Nephron progenitor cell (in vitro differentiated cells): ENCODE results near the gene SERTAD3.
"Not testable (repeated sequence)": the region's sequence is repeated elsewhere in the genome, so short reads cannot be mapped to it uniquely, and the experiment has no call there.

ENCODE experiments used
- DNase-seq: peaks from one replicate; pipeline ENCODE4 v3.0.0; 2021
- H3K27ac Mint-ChIP-seq: 2 replicates; pipeline ENCODE4 v1.8.0; 2021; ENCODE audit warnings: mild to moderate bottlenecking, moderate library complexity, mixed read lengths
- H3K27me3 Mint-ChIP-seq: 2 replicates; pipeline ENCODE4 v1.8.0; 2021; ENCODE audit warnings: mild to moderate bottlenecking, low read depth, mixed read lengths; ENCODE audit not compliant: poor library complexity
- H3K36me3 Mint-ChIP-seq: 2 replicates; pipeline ENCODE4 v1.8.0; 2021; ENCODE audit warnings: low read depth, mixed read lengths
- H3K4me1 Mint-ChIP-seq: 2 replicates; pipeline ENCODE4 v1.8.0; 2021; ENCODE audit warnings: mixed read lengths
- H3K4me3 Mint-ChIP-seq: 2 replicates; pipeline ENCODE4 v1.8.0; 2021; ENCODE audit warnings: mild to moderate bottlenecking, moderate library complexity, mixed read lengths
- H3K9me3 Mint-ChIP-seq: 2 replicates; pipeline ENCODE4 v1.8.0; 2021; ENCODE audit warnings: mild to moderate bottlenecking, moderate library complexity, mixed read lengths
- TF ChIP-seq, protein P1 (sequence below): fragments of 200-600 bp; sonication (generic); IDR thresholded peaks from 2 replicates; pipeline ENCODE4 v1.5.0; 2021; ENCODE audit warnings: antibody characterized with exemption

Gene SERTAD3

DNA sequence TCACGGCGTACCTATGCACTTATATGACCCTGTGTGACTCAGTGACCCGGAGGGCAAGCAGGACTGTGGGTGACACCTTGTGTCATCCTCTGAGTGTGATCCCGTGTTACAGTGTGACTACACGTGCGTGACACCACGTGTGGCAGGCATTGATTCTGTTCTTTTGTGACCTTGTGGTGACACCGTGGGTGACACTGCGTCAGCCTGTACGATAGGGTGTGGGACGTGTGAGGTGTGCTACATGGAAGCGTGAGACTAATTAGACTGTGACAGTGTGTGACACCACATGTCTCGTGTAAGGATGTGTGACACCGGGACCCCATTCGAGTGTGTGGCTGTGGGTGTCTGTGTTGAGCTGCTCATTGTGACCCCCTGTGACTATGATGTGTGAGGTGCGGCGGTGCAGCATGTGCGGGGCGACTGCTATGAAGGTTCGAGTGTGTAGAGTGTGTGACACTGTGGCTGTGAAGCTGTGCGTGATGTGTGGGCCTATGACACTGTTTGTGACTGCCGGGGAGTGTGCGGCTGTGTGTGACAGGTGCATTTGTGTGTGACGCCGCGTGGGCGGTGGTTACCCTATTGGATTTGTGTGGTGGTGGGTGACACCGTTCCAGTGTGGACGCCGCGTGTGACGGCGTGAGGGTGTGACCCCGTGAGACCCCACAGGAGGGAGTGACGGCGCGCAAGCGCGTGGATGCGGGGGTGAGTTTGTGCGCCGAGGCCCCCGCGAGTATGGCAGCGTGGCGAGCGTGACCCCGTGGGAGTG is 22.3 kb upstream of the SERTAD3 start:
- Mint-ChIP-seq H3K27me3 (peaks cover 55% of the 10 kb centered on the region), H3K9me3 (no peaks in the 10 kb centered on the region)

DNA sequence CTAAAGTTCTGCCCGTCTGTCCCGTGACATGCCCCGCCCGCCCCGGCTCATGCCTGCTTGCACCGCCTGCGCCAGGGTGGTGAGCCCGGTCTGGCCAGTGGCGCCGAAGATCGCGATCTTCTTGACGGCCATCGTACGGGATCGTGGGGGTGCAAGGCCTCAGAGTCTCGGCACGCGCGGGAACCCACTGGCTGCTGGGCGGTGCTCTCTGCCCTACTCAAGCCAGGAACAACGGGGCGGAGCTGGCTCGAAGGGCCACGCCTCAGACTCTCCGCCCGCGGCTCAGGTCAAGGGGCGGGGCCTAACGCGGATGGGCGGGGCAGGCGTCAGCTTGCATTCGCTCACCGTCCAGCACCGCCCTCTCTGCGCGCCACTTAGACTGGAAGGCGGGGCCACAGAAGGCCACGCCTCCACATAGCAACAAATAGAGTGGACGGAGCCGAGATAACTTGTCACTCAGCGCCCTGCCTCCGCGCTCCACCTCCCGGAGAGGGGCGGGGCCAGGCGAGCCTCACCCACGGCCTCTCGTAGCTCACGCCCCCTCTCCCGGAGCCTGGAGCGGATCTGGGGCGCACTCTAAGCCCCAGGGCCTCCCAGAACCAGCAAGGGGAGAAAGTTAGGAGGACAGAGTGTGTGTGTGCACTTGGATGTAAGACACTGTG is 21.6 kb upstream of the SERTAD3 start, which contains the start of gene BLVRB:
TSS of gene BLVRB (minus strand) at position 189 of the 662 bp plus-strand sequence. CDS start at position 132, 57 bp downstream.
- peaks cover 22% of the 10 kb centered on the region for H3K4me1 Mint-ChIP-seq
- TF ChIP-seq, protein P1, sequence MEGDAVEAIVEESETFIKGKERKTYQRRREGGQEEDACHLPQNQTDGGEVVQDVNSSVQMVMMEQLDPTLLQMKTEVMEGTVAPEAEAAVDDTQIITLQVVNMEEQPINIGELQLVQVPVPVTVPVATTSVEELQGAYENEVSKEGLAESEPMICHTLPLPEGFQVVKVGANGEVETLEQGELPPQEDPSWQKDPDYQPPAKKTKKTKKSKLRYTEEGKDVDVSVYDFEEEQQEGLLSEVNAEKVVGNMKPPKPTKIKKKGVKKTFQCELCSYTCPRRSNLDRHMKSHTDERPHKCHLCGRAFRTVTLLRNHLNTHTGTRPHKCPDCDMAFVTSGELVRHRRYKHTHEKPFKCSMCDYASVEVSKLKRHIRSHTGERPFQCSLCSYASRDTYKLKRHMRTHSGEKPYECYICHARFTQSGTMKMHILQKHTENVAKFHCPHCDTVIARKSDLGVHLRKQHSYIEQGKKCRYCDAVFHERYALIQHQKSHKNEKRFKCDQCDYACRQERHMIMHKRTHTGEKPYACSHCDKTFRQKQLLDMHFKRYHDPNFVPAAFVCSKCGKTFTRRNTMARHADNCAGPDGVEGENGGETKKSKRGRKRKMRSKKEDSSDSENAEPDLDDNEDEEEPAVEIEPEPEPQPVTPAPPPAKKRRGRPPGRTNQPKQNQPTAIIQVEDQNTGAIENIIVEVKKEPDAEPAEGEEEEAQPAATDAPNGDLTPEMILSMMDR = no peak
- H3K4me3 Mint-ChIP-seq = peak within 1 kb of the TSS; percentile 83
- no peaks in the 10 kb centered on the region for H3K36me3 Mint-ChIP-seq
- H3K9me3 Mint-ChIP-seq = no peaks in the 10 kb centered on the region
- DNase-seq = peak; percentile 100
- no peak within 1 kb of the TSS for H3K27ac Mint-ChIP-seq
- peaks cover 52% of the 10 kb centered on the region for H3K27me3 Mint-ChIP-seq

More for the DNA sequence above, 22.3 kb upstream of the SERTAD3 start:
- H3K4me1 Mint-ChIP-seq = peaks cover 22% of the 10 kb centered on the region
- peak overlapping the region; percentile 83 for H3K4me3 Mint-ChIP-seq
- TF ChIP-seq, protein P1 = no peak
- no peak overlapping the region for H3K27ac Mint-ChIP-seq
- DNase-seq = peak; percentile 37
- no peaks in the 10 kb centered on the region for H3K36me3 Mint-ChIP-seq

DNA sequence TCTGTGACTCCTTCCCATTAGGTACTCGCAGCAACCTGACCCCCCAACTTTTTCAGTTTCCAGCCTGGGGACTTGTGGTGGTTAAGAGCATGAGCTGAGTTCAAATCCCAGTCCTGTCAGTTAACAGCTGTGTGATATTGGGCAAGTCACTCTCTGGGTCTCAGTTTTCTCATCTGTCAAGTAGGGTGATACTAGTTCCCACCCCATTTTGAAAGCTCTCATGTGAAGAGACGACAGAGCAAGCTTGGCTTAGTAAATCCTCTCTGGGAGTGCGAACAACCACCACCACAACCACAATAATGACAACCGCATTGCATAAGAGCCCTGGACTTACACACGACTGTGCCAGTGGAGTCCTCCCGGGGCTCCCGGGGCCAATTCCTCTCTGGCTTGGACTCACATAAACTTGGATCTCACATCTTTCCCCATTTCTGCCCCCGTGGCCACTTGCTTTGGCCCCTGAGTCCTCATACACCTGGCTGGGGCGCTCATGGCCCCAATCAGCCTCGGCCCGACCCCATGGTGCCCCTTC is 21.0 kb upstream of the SERTAD3 start:
- TF ChIP-seq, protein P1 = no peak
- Mint-ChIP-seq H3K27me3 (peaks cover 46% of the 10 kb centered on the region), H3K27ac (no peak overlapping the region), H3K4me1 (peaks cover 22% of the 10 kb centered on the region), H3K4me3 (peak overlapping the region; percentile 83), H3K36me3 (no peaks in the 10 kb centered on the region), H3K9me3 (no peaks in the 10 kb centered on the region)
- no peak for DNase-seq

DNA sequence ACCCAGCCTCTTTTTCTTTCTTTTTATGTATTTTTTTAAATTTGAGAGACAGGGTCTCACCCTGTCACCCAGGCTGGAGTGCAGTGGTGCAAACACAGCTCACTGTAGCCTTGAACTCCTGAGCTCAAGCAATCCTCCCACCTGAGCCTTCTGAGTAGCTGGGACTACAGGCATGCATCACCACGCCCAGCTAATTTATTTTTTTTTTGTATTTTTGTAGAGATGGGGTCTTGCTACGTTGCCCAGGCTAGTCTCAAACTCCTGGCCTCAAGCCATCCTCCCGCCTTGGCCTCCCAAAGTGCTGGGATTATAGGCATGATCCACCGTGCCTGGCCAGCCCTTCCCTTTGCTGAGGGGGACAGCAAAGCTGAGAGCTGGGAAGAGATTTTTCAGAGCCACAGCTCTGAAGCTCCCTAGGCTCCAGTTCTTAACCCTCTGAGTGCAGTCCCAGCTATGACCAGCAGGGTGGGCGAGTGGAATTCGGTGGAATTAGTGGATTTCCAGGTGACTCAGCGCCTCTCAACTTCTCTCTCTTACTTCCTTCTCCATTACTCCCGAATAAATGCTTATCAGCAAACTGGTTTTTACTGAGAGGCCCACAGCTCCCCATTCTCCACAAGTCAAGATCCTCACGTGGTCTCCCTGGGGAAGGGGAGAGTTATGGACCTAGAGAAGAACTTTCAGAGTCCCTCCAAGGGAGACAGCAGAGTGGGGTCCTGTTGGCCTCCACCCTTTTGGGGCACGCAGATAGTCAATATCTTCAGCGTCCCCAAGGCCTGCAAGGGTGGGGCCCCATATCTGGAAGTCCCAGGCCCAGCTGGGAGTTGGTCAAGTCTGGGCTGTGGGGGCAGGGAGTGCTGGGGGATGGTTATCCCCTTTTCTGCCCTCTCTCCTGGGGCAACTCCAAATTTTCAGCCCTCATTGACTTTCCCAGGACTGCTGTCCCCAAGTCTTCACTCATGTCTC is 20.2 kb upstream of the SERTAD3 start:
- Mint-ChIP-seq H3K27ac (no peak overlapping the region), H3K4me3 (peak overlapping the region; percentile 66), H3K9me3 (no peaks in the 10 kb centered on the region), H3K4me1 (peaks cover 22% of the 10 kb centered on the region), H3K27me3 (peaks cover 42% of the 10 kb centered on the region), H3K36me3 (no peaks in the 10 kb centered on the region)
- TF ChIP-seq, protein P1 = peak; percentile 79
- DNase-seq = peak; percentile 91

DNA sequence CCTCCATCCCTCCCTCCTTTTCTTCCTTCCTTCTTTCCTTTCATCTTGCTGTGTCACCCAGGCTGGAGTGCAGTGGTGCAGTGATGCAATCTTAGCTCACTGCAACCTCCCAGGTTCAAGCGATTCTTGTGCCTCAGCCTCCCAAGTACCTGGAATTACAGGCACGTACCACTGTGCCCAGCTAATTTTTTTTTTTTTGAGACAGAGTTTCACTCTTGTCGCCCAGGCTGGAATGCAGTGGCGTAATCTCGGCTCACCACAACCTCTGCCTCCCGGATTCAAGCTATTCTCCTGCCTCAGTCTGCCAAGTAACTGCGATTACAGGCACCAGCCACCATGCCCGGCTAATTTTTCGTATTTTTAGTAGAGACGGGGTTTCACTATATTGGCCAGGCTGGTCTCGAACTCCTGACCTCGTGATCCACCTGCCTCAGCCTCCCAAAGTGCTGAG is 19.5 kb upstream of the SERTAD3 start:
- H3K27ac Mint-ChIP-seq, DNase-seq, H3K36me3 Mint-ChIP-seq, H3K4me3 Mint-ChIP-seq, H3K9me3 Mint-ChIP-seq: not testable (repeated sequence)
- Mint-ChIP-seq H3K27me3 (peaks cover 35% of the 10 kb centered on the region), H3K4me1 (peaks cover 22% of the 10 kb centered on the region)
